OCI-LY3 (cell line): ENCODE measurements around the gene NDUFAF3.

ENCODE experiments used
- CTCF ChIP-seq: fragments of 200-600, 300-600 bp; sonication (generic); IDR thresholded peaks from 2 replicates; pipeline ENCODE4 v1.5.1; 2014; ENCODE audit warnings: antibody characterized with exemption, low read length, low read depth
- EZH2phosphoT487 ChIP-seq: fragments of 200-600 bp; shearing (Covaris generic); IDR thresholded peaks from 2 replicates; pipeline ENCODE4 v1.6.1; 2018; ENCODE audit warnings: antibody characterized with exemption, mixed run types, low read depth

- TF ChIP-seq EZH2phosphoT487 (no peak), CTCF (no peak)
Measured at GRCh38 chr3:49007771-49008528, 14.0 kb upstream of the NDUFAF3 start.
